WERI-Rb-1 (cell line): Measurements from ENCODE around the gene TOGARAM2.
"Not testable (repeated sequence)": the region's sequence is repeated elsewhere in the genome, so short reads cannot be mapped to it uniquely, and the experiment has no call there.

Source experiments
- DNase-seq: peaks from one replicate; pipeline ENCODE4 v3.0.0-alpha.2; 2020
- H3K27ac ChIP-seq: fragments of 250-450 bp; sonication (Bioruptor Pico); 2 replicates; pipeline ENCODE4 v1.5.1; 2020; ENCODE audit warnings: mild to moderate bottlenecking, moderate library complexity
- H3K27me3 ChIP-seq: fragments of 250-450 bp; sonication (Bioruptor Pico); 2 replicates; pipeline ENCODE4 v1.5.1; 2021; ENCODE audit warnings: mild to moderate bottlenecking, low read depth, moderate library complexity; ENCODE audit not compliant: insufficient read depth, severe bottlenecking
- H3K36me3 ChIP-seq: fragments of 250-450 bp; sonication (Bioruptor Pico); 2 replicates; pipeline ENCODE4 v1.5.1; 2020; ENCODE audit warnings: mild to moderate bottlenecking, moderate library complexity
- H3K4me3 ChIP-seq: 2 replicates; pipeline ENCODE4 v1.5.1; 2011; ENCODE audit warnings: low read depth, mild to moderate bottlenecking, control low read depth, low read length
- H3K9me3 ChIP-seq: fragments of 250-450 bp; sonication (Bioruptor Pico); 2 replicates; pipeline ENCODE4 v1.5.1; 2021; ENCODE audit warnings: mild to moderate bottlenecking, moderate library complexity; ENCODE audit not compliant: severe bottlenecking
- TF ChIP-seq, protein P1 (sequence below): IDR thresholded peaks from 2 replicates; pipeline ENCODE4 v1.5.1; 2011; ENCODE audit warnings: low read depth, mild to moderate bottlenecking, control low read depth, inconsistent platforms, low read length

Gene TOGARAM2

GRCh38 chr2:29075894-29076705, 95.0 kb downstream of the TOGARAM2 start:
- Histone ChIP-seq H3K4me3 (no peak overlapping the region), H3K36me3 (no peaks in the 10 kb centered on the region), H3K27me3 (no peaks in the 10 kb centered on the region), H3K27ac (no peak overlapping the region), H3K9me3 (peaks cover 67% of the 10 kb centered on the region)
- DNase-seq: no peak
- TF ChIP-seq, protein P1, sequence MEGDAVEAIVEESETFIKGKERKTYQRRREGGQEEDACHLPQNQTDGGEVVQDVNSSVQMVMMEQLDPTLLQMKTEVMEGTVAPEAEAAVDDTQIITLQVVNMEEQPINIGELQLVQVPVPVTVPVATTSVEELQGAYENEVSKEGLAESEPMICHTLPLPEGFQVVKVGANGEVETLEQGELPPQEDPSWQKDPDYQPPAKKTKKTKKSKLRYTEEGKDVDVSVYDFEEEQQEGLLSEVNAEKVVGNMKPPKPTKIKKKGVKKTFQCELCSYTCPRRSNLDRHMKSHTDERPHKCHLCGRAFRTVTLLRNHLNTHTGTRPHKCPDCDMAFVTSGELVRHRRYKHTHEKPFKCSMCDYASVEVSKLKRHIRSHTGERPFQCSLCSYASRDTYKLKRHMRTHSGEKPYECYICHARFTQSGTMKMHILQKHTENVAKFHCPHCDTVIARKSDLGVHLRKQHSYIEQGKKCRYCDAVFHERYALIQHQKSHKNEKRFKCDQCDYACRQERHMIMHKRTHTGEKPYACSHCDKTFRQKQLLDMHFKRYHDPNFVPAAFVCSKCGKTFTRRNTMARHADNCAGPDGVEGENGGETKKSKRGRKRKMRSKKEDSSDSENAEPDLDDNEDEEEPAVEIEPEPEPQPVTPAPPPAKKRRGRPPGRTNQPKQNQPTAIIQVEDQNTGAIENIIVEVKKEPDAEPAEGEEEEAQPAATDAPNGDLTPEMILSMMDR: no peak

- no peaks in the 10 kb centered on the region for H3K36me3 ChIP-seq
- no peak overlapping the region for H3K27ac ChIP-seq
- peaks cover 37% of the 10 kb centered on the region for H3K9me3 ChIP-seq
- no peak for DNase-seq
- H3K27me3 ChIP-seq: no peaks in the 10 kb centered on the region
- TF ChIP-seq, protein P1: no peak
- no peak overlapping the region for H3K4me3 ChIP-seq
These were observed 98.8 kb downstream of the TOGARAM2 start for GRCh38 chr2:29079887-29080286.

GRCh38 chr2:29080886-29081743, 100.0 kb downstream of the TOGARAM2 start:
- Histone ChIP-seq H3K9me3 (peaks cover 37% of the 10 kb centered on the region), H3K36me3 (no peaks in the 10 kb centered on the region), H3K27ac (no peak overlapping the region), H3K4me3 (no peak overlapping the region), H3K27me3 (no peaks in the 10 kb centered on the region)
- TF ChIP-seq, protein P1: no peak
- DNase-seq: no peak

DNA sequence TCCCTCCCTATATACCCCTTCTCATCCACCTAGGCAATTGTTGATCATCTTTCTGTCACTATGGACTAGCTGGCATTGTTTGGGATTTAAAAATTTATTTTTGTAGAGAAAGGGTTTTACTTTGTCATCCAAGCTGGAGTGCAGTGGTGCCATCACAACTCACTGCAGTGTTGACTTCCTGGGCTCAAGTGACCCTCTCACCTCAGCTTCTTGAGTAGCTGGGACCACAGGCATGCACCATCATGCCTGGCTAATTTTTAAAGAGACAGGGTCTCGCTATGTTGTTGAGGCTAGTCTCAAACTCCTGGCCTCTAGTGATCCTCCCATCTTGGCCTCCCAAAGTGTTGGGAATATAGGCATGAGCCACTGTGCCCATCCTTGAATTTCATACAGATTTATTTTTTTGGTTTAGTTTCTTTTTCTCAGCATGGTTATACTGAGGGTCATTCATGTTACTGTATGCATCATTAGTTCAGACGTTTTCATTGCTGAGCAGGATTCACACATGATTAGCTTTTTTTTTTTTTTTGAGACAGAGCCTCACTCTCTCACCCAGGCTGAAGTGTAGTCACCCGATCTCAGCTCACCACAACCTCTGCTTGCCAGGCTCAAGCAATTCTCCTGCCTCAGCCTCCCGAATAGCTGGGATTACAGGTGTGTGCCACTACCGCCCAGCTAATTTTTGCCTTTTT, 101.9 kb downstream of the TOGARAM2 start:
- Histone ChIP-seq H3K9me3 (peaks cover 31% of the 10 kb centered on the region), H3K36me3 (no peaks in the 10 kb centered on the region), H3K27me3 (no peaks in the 10 kb centered on the region), H3K4me3 (no peak overlapping the region), H3K27ac (no peak overlapping the region)
- TF ChIP-seq, protein P1: no peak
- no peak for DNase-seq

- H3K27ac ChIP-seq: no peak overlapping the region
- no peak for DNase-seq
- H3K4me3 ChIP-seq: no peak overlapping the region
- H3K9me3 ChIP-seq: peaks cover 15% of the 10 kb centered on the region
- TF ChIP-seq, protein P1: no peak
- H3K36me3 ChIP-seq: no peaks in the 10 kb centered on the region
- no peaks in the 10 kb centered on the region for H3K27me3 ChIP-seq
These were observed 103.5 kb downstream of the TOGARAM2 start for GRCh38 chr2:29084554-29084953.

GRCh38 chr2:29090311-29090710, 109.2 kb downstream of the TOGARAM2 start:
- not testable (repeated sequence) for H3K36me3 ChIP-seq, H3K27ac ChIP-seq, H3K4me3 ChIP-seq, H3K9me3 ChIP-seq, H3K27me3 ChIP-seq, DNase-seq
